ENCODE measurements around the gene GPALPP1.
A peak's percentile ranks its signal among the peaks of the same experiment; 100 is the strongest.

GPALPP1 gene

GRCh38 chr13:45046445-45046844 is 57.1 kb downstream of the GPALPP1 start:
- no peak for DNase-seq (ENCODE audit: low read depth)
- TF ChIP-seq CTCF (IDR thresholded peaks at IDR 0.05; ENCODE audit: insufficient read depth, low read depth, low read length, missing control alignments): no peak
- H3K4me3 ChIP-seq (ENCODE audit: low read length): no peak overlapping the region

GRCh38 chr13:45047394-45048310 is 58.3 kb downstream of the GPALPP1 start:
- peak overlapping the region; percentile 44 for H3K4me3 ChIP-seq (ENCODE audit: low read length)
- peak; percentile 87 for DNase-seq (ENCODE audit: low read depth)
- TF ChIP-seq CTCF (IDR thresholded peaks at IDR 0.05; ENCODE audit: insufficient read depth, low read depth, low read length, missing control alignments): peak; percentile 96

GRCh38 chr13:45048890-45049407 is 59.6 kb downstream of the GPALPP1 start:
- no peak for DNase-seq (ENCODE audit: low read depth)
- no peak for TF ChIP-seq CTCF (IDR thresholded peaks at IDR 0.05; ENCODE audit: insufficient read depth, low read depth, low read length, missing control alignments)
- H3K4me3 ChIP-seq (ENCODE audit: low read length): no peak overlapping the region

- no peak overlapping the region for H3K4me3 ChIP-seq (ENCODE audit: low read length)
- TF ChIP-seq CTCF (IDR thresholded peaks at IDR 0.05; ENCODE audit: insufficient read depth, low read depth, low read length, missing control alignments): no peak
- no peak for DNase-seq (ENCODE audit: low read depth)
These were observed 60.1 kb downstream of the GPALPP1 start for GRCh38 chr13:45049478-45049877.

GRCh38 chr13:45051315-45051714 is 62.0 kb downstream of the GPALPP1 start:
- DNase-seq (ENCODE audit: low read depth): no peak
- TF ChIP-seq CTCF (IDR thresholded peaks at IDR 0.05; ENCODE audit: insufficient read depth, low read depth, low read length, missing control alignments): no peak
- no peak overlapping the region for H3K4me3 ChIP-seq (ENCODE audit: low read length)

GRCh38 chr13:45055198-45055901 is 66.0 kb downstream of the GPALPP1 start:
- no peak overlapping the region for H3K4me3 ChIP-seq (ENCODE audit: low read length)
- no peak for TF ChIP-seq CTCF (IDR thresholded peaks at IDR 0.05; ENCODE audit: insufficient read depth, low read depth, low read length, missing control alignments)
- peak; percentile 94 for DNase-seq (ENCODE audit: low read depth)
